ENCODE results near the gene MEDAG.

The MEDAG gene

DNA sequence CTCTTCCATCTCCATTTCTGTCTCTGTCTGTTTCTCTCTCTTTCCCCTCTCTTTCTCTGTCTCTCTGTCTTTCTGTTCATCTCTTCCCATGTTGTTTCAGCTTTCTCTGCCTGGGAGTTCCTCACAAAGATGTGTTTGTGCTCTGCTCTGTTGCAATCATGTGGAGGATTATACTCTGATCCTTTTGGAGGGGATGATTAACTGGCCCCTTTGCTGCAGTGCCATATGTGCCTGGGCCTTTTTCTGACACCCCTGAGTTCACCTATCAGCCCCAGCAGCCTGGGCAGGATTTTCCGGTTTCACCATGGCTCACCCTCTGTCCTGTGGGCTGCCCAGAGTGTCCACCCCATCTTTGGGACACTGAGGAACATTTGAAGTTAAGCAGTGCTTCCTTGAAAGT lies 17.3 kb downstream of the MEDAG start (continued):
- TF ChIP-seq, protein P1, sequence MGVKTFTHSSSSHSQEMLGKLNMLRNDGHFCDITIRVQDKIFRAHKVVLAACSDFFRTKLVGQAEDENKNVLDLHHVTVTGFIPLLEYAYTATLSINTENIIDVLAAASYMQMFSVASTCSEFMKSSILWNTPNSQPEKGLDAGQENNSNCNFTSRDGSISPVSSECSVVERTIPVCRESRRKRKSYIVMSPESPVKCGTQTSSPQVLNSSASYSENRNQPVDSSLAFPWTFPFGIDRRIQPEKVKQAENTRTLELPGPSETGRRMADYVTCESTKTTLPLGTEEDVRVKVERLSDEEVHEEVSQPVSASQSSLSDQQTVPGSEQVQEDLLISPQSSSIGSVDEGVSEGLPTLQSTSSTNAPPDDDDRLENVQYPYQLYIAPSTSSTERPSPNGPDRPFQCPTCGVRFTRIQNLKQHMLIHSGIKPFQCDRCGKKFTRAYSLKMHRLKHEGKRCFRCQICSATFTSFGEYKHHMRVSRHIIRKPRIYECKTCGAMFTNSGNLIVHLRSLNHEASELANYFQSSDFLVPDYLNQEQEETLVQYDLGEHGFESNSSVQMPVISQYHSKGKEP (tag by site-specific recombination; IDR thresholded peaks at IDR 0.05) = no peak
- TF ChIP-seq, protein P2, sequence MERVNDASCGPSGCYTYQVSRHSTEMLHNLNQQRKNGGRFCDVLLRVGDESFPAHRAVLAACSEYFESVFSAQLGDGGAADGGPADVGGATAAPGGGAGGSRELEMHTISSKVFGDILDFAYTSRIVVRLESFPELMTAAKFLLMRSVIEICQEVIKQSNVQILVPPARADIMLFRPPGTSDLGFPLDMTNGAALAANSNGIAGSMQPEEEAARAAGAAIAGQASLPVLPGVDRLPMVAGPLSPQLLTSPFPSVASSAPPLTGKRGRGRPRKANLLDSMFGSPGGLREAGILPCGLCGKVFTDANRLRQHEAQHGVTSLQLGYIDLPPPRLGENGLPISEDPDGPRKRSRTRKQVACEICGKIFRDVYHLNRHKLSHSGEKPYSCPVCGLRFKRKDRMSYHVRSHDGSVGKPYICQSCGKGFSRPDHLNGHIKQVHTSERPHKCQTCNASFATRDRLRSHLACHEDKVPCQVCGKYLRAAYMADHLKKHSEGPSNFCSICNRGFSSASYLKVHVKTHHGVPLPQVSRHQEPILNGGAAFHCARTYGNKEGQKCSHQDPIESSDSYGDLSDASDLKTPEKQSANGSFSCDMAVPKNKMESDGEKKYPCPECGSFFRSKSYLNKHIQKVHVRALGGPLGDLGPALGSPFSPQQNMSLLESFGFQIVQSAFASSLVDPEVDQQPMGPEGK (tag by site-specific recombination; IDR thresholded peaks at IDR 0.05) = no peak
- TF ChIP-seq ZNF184 (tag by site-specific recombination; IDR thresholded peaks at IDR 0.05) (no peak), HOXD13 (CRISPR knock-in tag; IDR thresholded peaks at IDR 0.05; ENCODE audit: borderline replicate concordance) (no peak), ZNF48 (tag by site-specific recombination; IDR thresholded peaks at IDR 0.05) (no peak)
- TF ChIP-seq, protein P3, sequence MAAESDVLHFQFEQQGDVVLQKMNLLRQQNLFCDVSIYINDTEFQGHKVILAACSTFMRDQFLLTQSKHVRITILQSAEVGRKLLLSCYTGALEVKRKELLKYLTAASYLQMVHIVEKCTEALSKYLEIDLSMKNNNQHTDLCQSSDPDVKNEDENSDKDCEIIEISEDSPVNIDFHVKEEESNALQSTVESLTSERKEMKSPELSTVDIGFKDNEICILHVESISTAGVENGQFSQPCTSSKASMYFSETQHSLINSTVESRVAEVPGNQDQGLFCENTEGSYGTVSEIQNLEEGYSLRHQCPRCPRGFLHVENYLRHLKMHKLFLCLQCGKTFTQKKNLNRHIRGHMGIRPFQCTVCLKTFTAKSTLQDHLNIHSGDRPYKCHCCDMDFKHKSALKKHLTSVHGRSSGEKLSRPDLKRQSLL (tag by site-specific recombination; IDR thresholded peaks at IDR 0.05) = no peak
- TF ChIP-seq, protein P4, sequence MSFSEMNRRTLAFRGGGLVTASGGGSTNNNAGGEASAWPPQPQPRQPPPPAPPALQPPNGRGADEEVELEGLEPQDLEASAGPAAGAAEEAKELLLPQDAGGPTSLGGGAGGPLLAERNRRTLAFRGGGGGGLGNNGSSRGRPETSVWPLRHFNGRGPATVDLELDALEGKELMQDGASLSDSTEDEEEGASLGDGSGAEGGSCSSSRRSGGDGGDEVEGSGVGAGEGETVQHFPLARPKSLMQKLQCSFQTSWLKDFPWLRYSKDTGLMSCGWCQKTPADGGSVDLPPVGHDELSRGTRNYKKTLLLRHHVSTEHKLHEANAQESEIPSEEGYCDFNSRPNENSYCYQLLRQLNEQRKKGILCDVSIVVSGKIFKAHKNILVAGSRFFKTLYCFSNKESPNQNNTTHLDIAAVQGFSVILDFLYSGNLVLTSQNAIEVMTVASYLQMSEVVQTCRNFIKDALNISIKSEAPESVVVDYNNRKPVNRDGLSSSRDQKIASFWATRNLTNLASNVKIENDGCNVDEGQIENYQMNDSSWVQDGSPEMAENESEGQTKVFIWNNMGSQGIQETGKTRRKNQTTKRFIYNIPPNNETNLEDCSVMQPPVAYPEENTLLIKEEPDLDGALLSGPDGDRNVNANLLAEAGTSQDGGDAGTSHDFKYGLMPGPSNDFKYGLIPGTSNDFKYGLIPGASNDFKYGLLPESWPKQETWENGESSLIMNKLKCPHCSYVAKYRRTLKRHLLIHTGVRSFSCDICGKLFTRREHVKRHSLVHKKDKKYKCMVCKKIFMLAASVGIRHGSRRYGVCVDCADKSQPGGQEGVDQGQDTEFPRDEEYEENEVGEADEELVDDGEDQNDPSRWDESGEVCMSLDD (tag by site-specific recombination; IDR thresholded peaks at IDR 0.05) = no peak

DNA sequence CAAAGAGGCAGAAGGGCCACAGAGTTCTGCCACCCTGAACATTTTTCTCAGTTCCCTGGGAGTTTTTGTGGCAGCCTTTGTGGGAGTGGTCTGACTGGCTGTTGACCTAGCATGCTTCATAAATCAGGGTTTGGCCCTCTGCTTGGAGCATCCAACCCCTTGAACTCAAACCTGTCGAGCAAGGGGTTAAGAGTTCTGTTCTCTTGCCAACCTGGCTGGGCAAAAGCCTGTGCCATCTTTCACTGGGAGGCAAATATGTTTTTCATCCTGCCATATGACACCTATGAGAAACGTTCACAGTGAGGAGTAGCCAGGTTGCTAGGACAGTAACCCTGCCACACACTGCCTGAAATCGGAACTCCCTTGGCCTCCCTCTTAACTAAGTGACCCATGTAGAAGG lies 18.6 kb downstream of the MEDAG start:
- CTCF ChIA-PET = no interaction called here
- Histone ChIP-seq H3K9me3 (ENCODE audit: control insufficient read depth, insufficient read depth, low read depth, low read length) (no peaks in the 10 kb centered on the region), H3K4me1 (ENCODE audit: control insufficient read depth, insufficient read depth, low read length) (no peaks in the 10 kb centered on the region), H3K36me3 (ENCODE audit: control insufficient read depth in 2 of 2, insufficient read depth in 1 of 2, low read length in 2 of 2) (no peaks in the 10 kb centered on the region), H3K4me3 (ENCODE audit: low read depth, low read length) (no peak overlapping the region), H3K27ac (ENCODE audit: extremely low read depth, low read depth, low read length) (no peak overlapping the region)
- POLR2A ChIA-PET = no interaction called here
- TF ChIP-seq, protein P5, sequence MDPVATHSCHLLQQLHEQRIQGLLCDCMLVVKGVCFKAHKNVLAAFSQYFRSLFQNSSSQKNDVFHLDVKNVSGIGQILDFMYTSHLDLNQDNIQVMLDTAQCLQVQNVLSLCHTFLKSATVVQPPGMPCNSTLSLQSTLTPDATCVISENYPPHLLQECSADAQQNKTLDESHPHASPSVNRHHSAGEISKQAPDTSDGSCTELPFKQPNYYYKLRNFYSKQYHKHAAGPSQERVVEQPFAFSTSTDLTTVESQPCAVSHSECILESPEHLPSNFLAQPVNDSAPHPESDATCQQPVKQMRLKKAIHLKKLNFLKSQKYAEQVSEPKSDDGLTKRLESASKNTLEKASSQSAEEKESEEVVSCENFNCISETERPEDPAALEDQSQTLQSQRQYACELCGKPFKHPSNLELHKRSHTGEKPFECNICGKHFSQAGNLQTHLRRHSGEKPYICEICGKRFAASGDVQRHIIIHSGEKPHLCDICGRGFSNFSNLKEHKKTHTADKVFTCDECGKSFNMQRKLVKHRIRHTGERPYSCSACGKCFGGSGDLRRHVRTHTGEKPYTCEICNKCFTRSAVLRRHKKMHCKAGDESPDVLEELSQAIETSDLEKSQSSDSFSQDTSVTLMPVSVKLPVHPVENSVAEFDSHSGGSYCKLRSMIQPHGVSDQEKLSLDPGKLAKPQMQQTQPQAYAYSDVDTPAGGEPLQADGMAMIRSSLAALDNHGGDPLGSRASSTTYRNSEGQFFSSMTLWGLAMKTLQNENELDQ (tag by site-specific recombination; IDR thresholded peaks at IDR 0.05; ENCODE audit: low read depth) = no peak
- TF ChIP-seq SETDB1 (IDR thresholded peaks at IDR 0.05; ENCODE audit: insufficient read length, low read length) (no peak), ZIC2 (tag by site-specific recombination; IDR thresholded peaks at IDR 0.05) (no peak), YY2 (tag by site-specific recombination; IDR thresholded peaks at IDR 0.05) (no peak), ZNF830 (tag by site-specific recombination; IDR thresholded peaks at IDR 0.05; ENCODE audit: low read depth) (no peak), ZNF404 (tag by site-specific recombination; IDR thresholded peaks at IDR 0.05) (no peak), ZNF561 (tag by site-specific recombination; IDR thresholded peaks at IDR 0.05; ENCODE audit: borderline replicate concordance) (no peak)
